ENCODE results near the gene TOMM70.

The TOMM70 gene

DNA sequence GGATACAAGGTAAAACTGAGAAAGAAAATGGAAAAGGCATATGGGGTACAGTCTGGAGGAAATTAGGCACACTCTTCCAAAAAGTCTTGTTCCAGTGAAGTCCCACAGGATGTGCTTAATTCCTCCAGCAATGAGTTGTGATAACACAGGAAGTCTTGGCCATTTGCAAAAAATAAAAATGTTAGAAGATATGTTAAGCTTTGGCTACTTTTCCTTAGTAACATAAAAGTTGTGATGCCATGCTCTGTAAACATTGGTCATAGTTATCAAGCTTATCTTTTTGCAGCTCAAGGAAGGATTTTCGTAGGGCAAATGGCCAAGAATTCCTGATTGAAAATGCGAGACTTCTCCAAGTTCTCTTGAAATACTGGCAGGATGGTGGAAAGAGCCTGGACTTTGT is 26.8 kb upstream of the TOMM70 start:
- Histone ChIP-seq H3K4me3 (ENCODE audit: low read length) (no peak overlapping the region), H3K27me3 (replicated peaks; ENCODE audit: insufficient read depth, low read length) (no peaks in the 10 kb centered on the region), H3K27ac (ENCODE audit: low read length) (no peak overlapping the region)

GRCh38 chr3:100426067-100426682 is 25.3 kb upstream of the TOMM70 start:
- no peak for DNase-seq
- TF ChIP-seq CTCF (IDR thresholded peaks at IDR 0.05; ENCODE audit: low read length): no peak
- no peak for TF ChIP-seq EZH2phosphoT487 (IDR thresholded peaks at IDR 0.05; ENCODE audit: low read length)
- TF ChIP-seq EZH2 (optimal IDR thresholded peaks at IDR 0.05; ENCODE audit: low read depth, low read length): no peak
- H3K27ac ChIP-seq (ENCODE audit: low read length): no peak overlapping the region
- no peak overlapping the region for H3K4me2 ChIP-seq (ENCODE audit: low read depth, low read length)
- H3K36me3 ChIP-seq (replicated peaks; ENCODE audit: insufficient read depth, low read length): no peaks in the 10 kb centered on the region
- no peak overlapping the region for H3K9ac ChIP-seq (ENCODE audit: low read length)
- H3F3A ChIP-seq (ENCODE audit: insufficient read depth, low read length): no peaks in the 10 kb centered on the region
- no peaks in the 10 kb centered on the region for H3K9me3 ChIP-seq (replicated peaks; ENCODE audit: insufficient read depth, low read length)
- H2AFZ ChIP-seq (ENCODE audit: low read length): no peak overlapping the region
- H3K4me3 ChIP-seq (ENCODE audit: low read length): no peak overlapping the region
- H3K79me2 ChIP-seq (ENCODE audit: low read length): no peaks in the 10 kb centered on the region
- H3K4me1 ChIP-seq (ENCODE audit: low read length): no peaks in the 10 kb centered on the region
- H3K9me2 ChIP-seq (replicated peaks; ENCODE audit: insufficient read depth, low read length): no peaks in the 10 kb centered on the region
- no peaks in the 10 kb centered on the region for H3K27me3 ChIP-seq (replicated peaks; ENCODE audit: insufficient read depth, low read length)
- no peaks in the 10 kb centered on the region for H4K20me1 ChIP-seq (ENCODE audit: insufficient read depth, low read length)

More for the DNA sequence above, 26.8 kb upstream of the TOMM70 start:
- Histone ChIP-seq H3K36me3 (replicated peaks; ENCODE audit: insufficient read depth, low read length) (no peaks in the 10 kb centered on the region), H3K9me3 (replicated peaks; ENCODE audit: insufficient read depth, low read length) (no peaks in the 10 kb centered on the region), H4K20me1 (ENCODE audit: insufficient read depth, low read length) (no peaks in the 10 kb centered on the region), H3K4me1 (ENCODE audit: low read length) (no peaks in the 10 kb centered on the region), H3K9me2 (replicated peaks; ENCODE audit: insufficient read depth, low read length) (no peaks in the 10 kb centered on the region), H3F3A (ENCODE audit: insufficient read depth, low read length) (no peaks in the 10 kb centered on the region), H3K79me2 (ENCODE audit: low read length) (no peaks in the 10 kb centered on the region), H3K9ac (ENCODE audit: low read length) (no peak overlapping the region), H3K4me2 (ENCODE audit: low read depth, low read length) (no peak overlapping the region), H2AFZ (ENCODE audit: low read length) (no peak overlapping the region)
- TF ChIP-seq CTCF (IDR thresholded peaks at IDR 0.05; ENCODE audit: low read length): no peak
- no peak for TF ChIP-seq EZH2 (optimal IDR thresholded peaks at IDR 0.05; ENCODE audit: low read depth, low read length)
- TF ChIP-seq EZH2phosphoT487 (IDR thresholded peaks at IDR 0.05; ENCODE audit: low read length): no peak
- no peak for DNase-seq

- Histone ChIP-seq H2AFZ (ENCODE audit: low read length) (no peak overlapping the region), H3K27ac (ENCODE audit: low read length) (no peak overlapping the region), H3K79me2 (ENCODE audit: low read length) (no peaks in the 10 kb centered on the region), H3K9ac (ENCODE audit: low read length) (no peak overlapping the region), H3K4me2 (ENCODE audit: low read depth, low read length) (no peak overlapping the region), H3K4me3 (ENCODE audit: low read length) (no peak overlapping the region), H4K20me1 (ENCODE audit: insufficient read depth, low read length) (no peaks in the 10 kb centered on the region), H3K9me3 (replicated peaks; ENCODE audit: insufficient read depth, low read length) (no peaks in the 10 kb centered on the region), H3F3A (ENCODE audit: insufficient read depth, low read length) (no peaks in the 10 kb centered on the region), H3K9me2 (replicated peaks; ENCODE audit: insufficient read depth, low read length) (no peaks in the 10 kb centered on the region), H3K27me3 (replicated peaks; ENCODE audit: insufficient read depth, low read length) (no peaks in the 10 kb centered on the region), H3K4me1 (ENCODE audit: low read length) (no peaks in the 10 kb centered on the region), H3K36me3 (replicated peaks; ENCODE audit: insufficient read depth, low read length) (no peaks in the 10 kb centered on the region)
- no peak for TF ChIP-seq CTCF (IDR thresholded peaks at IDR 0.05; ENCODE audit: low read length)
- TF ChIP-seq EZH2 (optimal IDR thresholded peaks at IDR 0.05; ENCODE audit: low read depth, low read length): no peak
- TF ChIP-seq EZH2phosphoT487 (IDR thresholded peaks at IDR 0.05; ENCODE audit: low read length): no peak
- DNase-seq: no peak
Observed at GRCh38 chr3:100425316-100425715, 24.4 kb upstream of the TOMM70 start.
